Skeletal muscle satellite cell (primary cell): ENCODE results near the gene IFT172. TPM values are rescaled to one million over a fixed set of nuclear protein-coding genes. Genes with fewer than 3 reads are reported as not detected.
A peak's percentile ranks its signal among the peaks of the same experiment; 100 is the strongest.
"Not testable (repeated sequence)": the region's sequence is repeated elsewhere in the genome, so short reads cannot be mapped to it uniquely, and the experiment has no call there.

Experiments used
- H3K27me3 ChIP-seq: 2 replicates; pipeline ENCODE4 v1.7.0; 2013; ENCODE audit warnings: low read length; ENCODE audit not compliant: control insufficient read depth, insufficient read depth
- H3K36me3 ChIP-seq: 2 replicates; pipeline ENCODE4 v1.7.0; 2013; ENCODE audit warnings: mild to moderate bottlenecking, control low read depth, low read length; ENCODE audit not compliant: insufficient read depth
- H3K4me1 ChIP-seq: 2 replicates; pipeline ENCODE4 v1.7.0; 2013; ENCODE audit warnings: low read length; ENCODE audit not compliant: control insufficient read depth, insufficient read depth
- H3K4me2 ChIP-seq: 2 replicates; pipeline ENCODE4 v1.7.0; 2013; ENCODE audit warnings: mild to moderate bottlenecking, low read length
- H3K4me3 ChIP-seq: 2 replicates; pipeline ENCODE4 v1.7.0; 2013; ENCODE audit warnings: low read length
- H3K9ac ChIP-seq: 2 replicates; pipeline ENCODE4 v1.7.0; 2013; ENCODE audit warnings: mild to moderate bottlenecking, low read depth, low read length, moderate library complexity
- H3K9me3 ChIP-seq: replicated peaks from 2 replicates; pipeline ENCODE4 v1.7.0; 2013; ENCODE audit warnings: mild to moderate bottlenecking, control low read depth, low read length
- total RNA-seq: library from RNA; depleted of rRNA; stranded (reverse); fragments of >200 nt; gene quantifications from 2 replicates; pipeline ENCODE4 v1.2.3, GENCODE V29; 2012; rRNA removed

The IFT172 gene
- total RNA-seq, result 18.3 and 18.8 TPM in 2 replicates

GRCh38 chr2:27489498-27490397, at the start of gene IFT172:
IFT172 (minus strand) TSS chr2:27489743; CDS start chr2:27489653, 90 bp downstream.
- Histone ChIP-seq H3K4me1 (peaks cover 21% of the 10 kb centered on the region), H3K9ac (peak within 1 kb of the TSS; percentile 74), H3K27me3 (no peaks in the 10 kb centered on the region), H3K4me2 (peak within 1 kb of the TSS; percentile 92), H3K4me3 (peak within 1 kb of the TSS; percentile 77), H3K9me3 (no peaks in the 10 kb centered on the region), H3K36me3 (peaks cover 10% of the 10 kb centered on the region)

- not testable (repeated sequence) for H3K9ac ChIP-seq, H3K4me3 ChIP-seq, H3K4me2 ChIP-seq, H3K36me3 ChIP-seq, H3K4me1 ChIP-seq, H3K9me3 ChIP-seq
- H3K27me3 ChIP-seq, result peaks cover 14% of the 10 kb centered on the region
Measured at GRCh38 chr2:27538839-27539450, 49.4 kb upstream of the IFT172 start.

- no peaks in the 10 kb centered on the region for H3K4me1 ChIP-seq
- no peak overlapping the region for H3K4me3 ChIP-seq
- peaks cover 14% of the 10 kb centered on the region for H3K27me3 ChIP-seq
- no peaks in the 10 kb centered on the region for H3K36me3 ChIP-seq
- H3K9me3 ChIP-seq, result no peaks in the 10 kb centered on the region
- no peak overlapping the region for H3K9ac ChIP-seq
- H3K4me2 ChIP-seq, result no peak overlapping the region
Measured at GRCh38 chr2:27537287-27537686, 47.7 kb upstream of the IFT172 start.

- Histone ChIP-seq H3K36me3 (no peaks in the 10 kb centered on the region), H3K9ac (no peak overlapping the region), H3K27me3 (peaks cover 3% of the 10 kb centered on the region), H3K4me3 (no peak overlapping the region), H3K4me1 (no peaks in the 10 kb centered on the region), H3K4me2 (no peak overlapping the region), H3K9me3 (no peaks in the 10 kb centered on the region)
Measured at GRCh38 chr2:27531983-27532382, 42.4 kb upstream of the IFT172 start.

- Histone ChIP-seq H3K4me1 (no peaks in the 10 kb centered on the region), H3K9me3 (no peaks in the 10 kb centered on the region), H3K27me3 (peaks cover 2% of the 10 kb centered on the region), H3K4me2 (no peak overlapping the region), H3K36me3 (no peaks in the 10 kb centered on the region), H3K4me3 (no peak overlapping the region), H3K9ac (no peak overlapping the region)
Measured at GRCh38 chr2:27527182-27527581, 37.6 kb upstream of the IFT172 start.

- Histone ChIP-seq H3K4me2 (no peak overlapping the region), H3K9me3 (no peaks in the 10 kb centered on the region), H3K4me1 (no peaks in the 10 kb centered on the region), H3K27me3 (no peaks in the 10 kb centered on the region), H3K36me3 (no peaks in the 10 kb centered on the region), H3K4me3 (no peak overlapping the region), H3K9ac (no peak overlapping the region)
Measured at GRCh38 chr2:27522400-27522945, 32.9 kb upstream of the IFT172 start.

GRCh38 chr2:27520316-27520715, 30.8 kb upstream of the IFT172 start:
- Histone ChIP-seq H3K9ac (no peak overlapping the region), H3K36me3 (no peaks in the 10 kb centered on the region), H3K4me3 (no peak overlapping the region), H3K27me3 (no peaks in the 10 kb centered on the region), H3K9me3 (no peaks in the 10 kb centered on the region), H3K4me2 (no peak overlapping the region), H3K4me1 (no peaks in the 10 kb centered on the region)

GRCh38 chr2:27518782-27519113, 29.2 kb upstream of the IFT172 start:
- Histone ChIP-seq H3K4me2 (no peak overlapping the region), H3K36me3 (no peaks in the 10 kb centered on the region), H3K4me1 (no peaks in the 10 kb centered on the region), H3K9ac (no peak overlapping the region), H3K4me3 (no peak overlapping the region), H3K27me3 (peaks cover 4% of the 10 kb centered on the region), H3K9me3 (no peaks in the 10 kb centered on the region)

GRCh38 chr2:27518113-27518781, 28.7 kb upstream of the IFT172 start:
- H3K4me3 ChIP-seq, result no peak overlapping the region
- peaks cover 4% of the 10 kb centered on the region for H3K27me3 ChIP-seq
- no peaks in the 10 kb centered on the region for H3K9me3 ChIP-seq
- H3K4me1 ChIP-seq, result no peaks in the 10 kb centered on the region
- H3K4me2 ChIP-seq, result no peak overlapping the region
- no peaks in the 10 kb centered on the region for H3K36me3 ChIP-seq
- no peak overlapping the region for H3K9ac ChIP-seq

GRCh38 chr2:27509326-27509725, 19.8 kb upstream of the IFT172 start:
- no peaks in the 10 kb centered on the region for H3K4me1 ChIP-seq
- H3K9ac ChIP-seq, result no peak overlapping the region
- no peaks in the 10 kb centered on the region for H3K36me3 ChIP-seq
- no peaks in the 10 kb centered on the region for H3K9me3 ChIP-seq
- no peak overlapping the region for H3K4me2 ChIP-seq
- no peak overlapping the region for H3K4me3 ChIP-seq
- peaks cover 7% of the 10 kb centered on the region for H3K27me3 ChIP-seq

GRCh38 chr2:27507293-27507692, 17.8 kb upstream of the IFT172 start:
- Histone ChIP-seq H3K9ac (no peak overlapping the region), H3K9me3 (no peaks in the 10 kb centered on the region), H3K4me3 (no peak overlapping the region), H3K36me3 (no peaks in the 10 kb centered on the region), H3K4me2 (no peak overlapping the region), H3K27me3 (no peaks in the 10 kb centered on the region), H3K4me1 (peaks cover 3% of the 10 kb centered on the region)
